UCSD-AML1 (cell line): ENCODE measurements around the gene KASH5.
"Not testable (repeated sequence)": the region's sequence is repeated elsewhere in the genome, so short reads cannot be mapped to it uniquely, and the experiment has no call there.

Experiments
- DNase-seq: peaks from one replicate; lab custom pipeline; 2025; ENCODE audit not compliant: unreplicated experiment; lab: John Stamatoyannopoulos, UW

KASH5 gene

GRCh38 chr19:49435670-49436069, 47.6 kb downstream of the KASH5 start:
- DNase-seq = no peak

GRCh38 chr19:49436381-49437017, 48.5 kb downstream of the KASH5 start:
- no peak for DNase-seq

GRCh38 chr19:49437231-49437630, 49.2 kb downstream of the KASH5 start:
- DNase-seq = no peak

- no peak for DNase-seq
Measured at GRCh38 chr19:49438261-49438660, 50.2 kb downstream of the KASH5 start.

- DNase-seq = no peak
Measured at GRCh38 chr19:49439836-49440235, 51.8 kb downstream of the KASH5 start.

GRCh38 chr19:49440439-49441209, 52.6 kb downstream of the KASH5 start:
- no peak for DNase-seq

GRCh38 chr19:49441210-49441959, 53.3 kb downstream of the KASH5 start, which contains the start of gene SLC17A7:
SLC17A7 (minus strand) TSS chr19:49441527; CDS start chr19:49441379, 148 bp downstream.
- DNase-seq = peak; percentile 18

GRCh38 chr19:49441960-49442350, 53.9 kb downstream of the KASH5 start:
- DNase-seq = no peak

GRCh38 chr19:49442354-49442753, 54.3 kb downstream of the KASH5 start:
- no peak for DNase-seq

GRCh38 chr19:49442771-49443365, 54.8 kb downstream of the KASH5 start:
- peak; percentile 92 for DNase-seq

GRCh38 chr19:49443366-49444099, 55.5 kb downstream of the KASH5 start:
- DNase-seq = peak; percentile 93

- DNase-seq = not testable (repeated sequence)
Measured at GRCh38 chr19:49444100-49444700, 56.2 kb downstream of the KASH5 start.

GRCh38 chr19:49445997-49446396, 57.9 kb downstream of the KASH5 start:
- DNase-seq = no peak

- DNase-seq = no peak
Measured at GRCh38 chr19:49447485-49448431, 59.7 kb downstream of the KASH5 start.

- no peak for DNase-seq
Measured at GRCh38 chr19:49448432-49448786, 60.4 kb downstream of the KASH5 start.

GRCh38 chr19:49450405-49450804, 62.4 kb downstream of the KASH5 start:
- DNase-seq = no peak

- DNase-seq = peak; percentile 95
Measured at GRCh38 chr19:49451430-49452181, 63.6 kb downstream of the KASH5 start, which contains the start of gene PIH1D1. PIH1D1 (minus strand) TSS chr19:49451814; CDS start chr19:49451574, 240 bp downstream.

GRCh38 chr19:49453013-49453756, 65.1 kb downstream of the KASH5 start, which contains the start of gene ALDH16A1:
ALDH16A1 (plus strand) TSS chr19:49453225; CDS start chr19:49453332, 107 bp downstream.
- DNase-seq = peak; percentile 99
